H1 (cell line): ENCODE measurements around the gene EFEMP2. TPM values are rescaled to one million over a fixed set of nuclear protein-coding genes. Genes with fewer than 3 reads are reported as not detected.
A peak's percentile ranks its signal among the peaks of the same experiment; 100 is the strongest.

Experiments
- BRCA1 ChIP-seq: IDR thresholded peaks from 2 replicates; pipeline ENCODE4 v1.6.1; 2012; ENCODE audit warnings: low read depth, low read length, improper control_type of control experiment
- CEBPB ChIP-seq: IDR thresholded peaks from 2 replicates; pipeline ENCODE4 v1.6.1; 2012; ENCODE audit warnings: low read depth, low read length
- JUN ChIP-seq: IDR thresholded peaks from 2 replicates; pipeline ENCODE4 v1.6.1; 2011; ENCODE audit warnings: low read depth, mild to moderate bottlenecking, improper control_type of control experiment, low read length
- KDM1A ChIP-seq: fragments of 200-600, 300-600 bp; sonication (generic); IDR thresholded peaks from 2 replicates; pipeline ENCODE4 v1.7.1; 2016; ENCODE audit warnings: mild to moderate bottlenecking, low read length, borderline replicate concordance
- NRF1 ChIP-seq: IDR thresholded peaks from 2 replicates; pipeline ENCODE4 v1.6.1; 2011; ENCODE audit warnings: mild to moderate bottlenecking, low read depth, low read length, improper control_type of control experiment
- PHF8 ChIP-seq: fragments of 200-600 bp; sonication (generic); conservative IDR thresholded peaks from 2 replicates; pipeline ENCODE4 v1.7.1; 2012; ENCODE audit warnings: low read depth, mild to moderate bottlenecking, inconsistent platforms, low read length, moderate library complexity
- POLR2AphosphoS5 ChIP-seq: IDR thresholded peaks from 2 replicates; pipeline ENCODE4 v1.6.1; 2011; ENCODE audit warnings: low read depth, low read length
- RBBP5 ChIP-seq: IDR thresholded peaks from 2 replicates; pipeline ENCODE4 v1.7.1; 2012; ENCODE audit warnings: low read depth, mild to moderate bottlenecking, inconsistent platforms, low read length, moderate library complexity, borderline replicate concordance
- RXRA ChIP-seq: IDR thresholded peaks from 2 replicates; pipeline ENCODE4 v1.6.1; 2011; ENCODE audit warnings: low read depth, mild to moderate bottlenecking, low read length, moderate library complexity; ENCODE audit not compliant: insufficient read depth
- SIRT6 ChIP-seq: IDR thresholded peaks from one replicate; pipeline ENCODE4 v1.7.1; 2012; ENCODE audit warnings: low read length, inconsistent platforms
- SRF ChIP-seq: IDR thresholded peaks from 2 replicates; pipeline ENCODE4 v1.6.1; 2011; ENCODE audit warnings: mild to moderate bottlenecking, low read depth, low read length, moderate library complexity
- SUZ12 ChIP-seq: fragments of 200-600 bp; sonication (generic); IDR thresholded peaks from 2 replicates; pipeline ENCODE4 v1.6.1; 2012; ENCODE audit warnings: mild to moderate bottlenecking, inconsistent platforms, low read length, moderate library complexity, mixed read lengths
- TBP ChIP-seq: IDR thresholded peaks from 2 replicates; pipeline ENCODE4 v1.6.1; 2011; ENCODE audit warnings: low read depth, low read length, improper control_type of control experiment
- polyA plus RNA-seq, 7 experiments: library from polyadenylated mRNA; depleted of rRNA in 3 of 7; stranded (reverse) in 5 of 7; unstranded in 2 of 7; fragments of >200 nt in 5 of 7; fragments of 200-250 nt in 2 of 7; gene quantifications; 1 replicate in 5 of 7; 2 replicates in 1 of 7; 4 replicates in 1 of 7; pipeline versions ENCODE4 v1.2.1 to v1.2.3, GENCODE V29; 2011 to 2013; ENCODE audit warnings: missing spikeins in 2 of 7, mixed read lengths in 2 of 7
- total RNA-seq: library from RNA; stranded (reverse); fragmentation: NEBNext Ultra II Directional; extraction: Animal tissue kit (Norgen Biotek cat#: 25700); gene quantifications from 2 replicates; pipeline ENCODE4 v1.2.1, GENCODE V29; 2021

EFEMP2 gene
- total and polyA plus RNA-seq, 2 of the 8 experiments (the other 6 are each of a cell fraction or from before 2014, with no cell fraction given) = 8.8 to 17.2 TPM

DNA sequence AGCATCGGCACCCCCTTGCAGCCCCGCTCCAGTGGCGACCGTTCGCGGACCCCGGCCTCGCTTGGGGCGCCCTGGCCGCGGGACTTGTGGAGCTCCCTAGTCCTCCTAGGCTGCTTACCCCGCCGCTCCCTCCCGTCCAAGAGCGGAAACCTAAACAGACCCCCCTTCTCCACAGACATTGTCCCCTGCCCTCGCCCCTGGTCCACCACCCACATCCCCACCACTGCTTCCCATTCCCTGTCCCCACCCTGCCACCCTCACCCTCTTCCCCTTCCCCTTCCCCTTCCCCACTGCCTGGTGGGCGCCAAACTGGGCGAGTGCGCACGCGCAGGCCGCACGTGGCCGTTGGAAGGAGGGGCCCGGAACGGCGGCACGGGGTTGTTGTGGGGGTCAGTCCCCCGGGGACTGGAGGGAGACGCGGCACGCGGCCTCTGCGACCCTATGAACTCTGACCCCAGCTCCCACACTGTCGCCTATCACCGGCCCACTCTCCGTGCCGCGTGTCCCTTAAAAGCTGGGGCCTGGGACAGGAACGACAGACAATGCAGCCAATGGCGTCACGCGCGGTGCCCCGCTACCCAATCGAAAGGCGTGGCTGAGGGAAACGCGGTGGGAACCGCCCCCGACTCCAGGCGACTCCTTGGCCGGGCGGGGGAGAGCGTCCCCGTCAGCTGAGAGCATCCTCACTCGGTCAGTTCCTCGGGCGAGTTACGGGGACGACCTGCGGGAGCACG is 39.1 kb downstream of the EFEMP2 start, which contains the start of gene SNX32 (continued):
- TF ChIP-seq BRCA1 = no peak
- TF ChIP-seq JUN = no peak
- peak; percentile 72 for TF ChIP-seq PHF8
- TF ChIP-seq SIRT6 = no peak
- no peak for TF ChIP-seq RBBP5
- TF ChIP-seq SUZ12 = no peak; the same call in 1 of the 2 replicates
- TF ChIP-seq RXRA = no peak
- TF ChIP-seq SRF = no peak
- TF ChIP-seq POLR2AphosphoS5 = peak; percentile 15; the same call in 1 of the 2 replicates
- TF ChIP-seq KDM1A = no peak
- TF ChIP-seq CEBPB = no peak
- no peak; the same call in 1 of the 2 replicates for TF ChIP-seq TBP
- peak; percentile 67 for TF ChIP-seq NRF1
